ENCODE results near the gene ABHD3.
"Not testable (repeated sequence)": the region's sequence is repeated elsewhere in the genome, so short reads cannot be mapped to it uniquely, and the experiment has no call there.

The ABHD3 gene

DNA sequence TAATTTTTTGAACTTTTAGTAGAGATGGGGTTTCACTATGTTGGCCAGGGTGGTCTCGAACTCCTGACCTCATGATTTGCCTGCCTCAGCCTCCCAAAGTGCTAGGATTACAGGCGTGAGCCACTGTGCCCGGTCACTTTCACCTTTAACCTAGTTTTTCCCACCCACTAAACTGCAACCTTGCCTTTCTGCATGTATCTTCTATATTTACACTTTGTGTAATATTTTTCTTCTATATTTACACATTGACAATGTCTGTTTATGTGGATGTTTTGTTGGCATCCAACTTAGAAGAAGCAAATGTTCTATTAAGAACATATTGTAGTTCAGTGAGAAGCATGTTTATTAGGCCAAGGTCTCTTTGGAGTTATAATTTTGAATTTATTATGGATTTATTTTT is 65.8 kb downstream of the ABHD3 start:
- Mint-ChIP-seq H3K27me3 (ENCODE audit: low read depth, poor library complexity) (no peaks in the 10 kb centered on the region), H3K36me3 (ENCODE audit: low read depth) (peaks cover 32% of the 10 kb centered on the region), H3K9me3 (no peaks in the 10 kb centered on the region), H3K27ac (no peak overlapping the region), H3K4me1 (no peaks in the 10 kb centered on the region), H3K4me3 (no peak overlapping the region)
- no peak for DNase-seq
- TF ChIP-seq, protein P1, sequence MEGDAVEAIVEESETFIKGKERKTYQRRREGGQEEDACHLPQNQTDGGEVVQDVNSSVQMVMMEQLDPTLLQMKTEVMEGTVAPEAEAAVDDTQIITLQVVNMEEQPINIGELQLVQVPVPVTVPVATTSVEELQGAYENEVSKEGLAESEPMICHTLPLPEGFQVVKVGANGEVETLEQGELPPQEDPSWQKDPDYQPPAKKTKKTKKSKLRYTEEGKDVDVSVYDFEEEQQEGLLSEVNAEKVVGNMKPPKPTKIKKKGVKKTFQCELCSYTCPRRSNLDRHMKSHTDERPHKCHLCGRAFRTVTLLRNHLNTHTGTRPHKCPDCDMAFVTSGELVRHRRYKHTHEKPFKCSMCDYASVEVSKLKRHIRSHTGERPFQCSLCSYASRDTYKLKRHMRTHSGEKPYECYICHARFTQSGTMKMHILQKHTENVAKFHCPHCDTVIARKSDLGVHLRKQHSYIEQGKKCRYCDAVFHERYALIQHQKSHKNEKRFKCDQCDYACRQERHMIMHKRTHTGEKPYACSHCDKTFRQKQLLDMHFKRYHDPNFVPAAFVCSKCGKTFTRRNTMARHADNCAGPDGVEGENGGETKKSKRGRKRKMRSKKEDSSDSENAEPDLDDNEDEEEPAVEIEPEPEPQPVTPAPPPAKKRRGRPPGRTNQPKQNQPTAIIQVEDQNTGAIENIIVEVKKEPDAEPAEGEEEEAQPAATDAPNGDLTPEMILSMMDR (IDR thresholded peaks at IDR 0.05) = no peak

DNA sequence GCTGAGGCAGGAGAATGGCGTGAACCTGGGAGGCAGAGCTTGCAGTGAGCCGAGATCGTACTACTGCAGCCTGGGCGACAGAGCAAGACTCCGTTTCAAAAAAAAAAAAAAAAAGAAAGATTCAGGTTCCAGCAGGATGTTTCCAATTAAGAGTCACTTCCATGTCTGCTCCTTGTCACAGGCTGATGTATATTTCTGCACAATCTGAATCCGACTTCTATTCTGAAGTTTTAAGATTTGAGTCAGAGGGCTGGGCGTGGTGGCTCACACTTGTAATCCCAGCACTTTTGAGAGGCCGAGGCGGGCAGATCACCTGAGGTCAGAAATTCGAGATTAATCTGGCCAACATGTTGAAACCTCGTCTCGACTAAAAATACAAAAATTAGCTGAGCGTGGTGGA is 67.8 kb downstream of the ABHD3 start:
- peaks cover 50% of the 10 kb centered on the region for H3K36me3 Mint-ChIP-seq (ENCODE audit: low read depth)
- no peaks in the 10 kb centered on the region for H3K9me3 Mint-ChIP-seq
- TF ChIP-seq, protein P1 (IDR thresholded peaks at IDR 0.05) = no peak
- no peak overlapping the region for H3K27ac Mint-ChIP-seq
- no peaks in the 10 kb centered on the region for H3K4me1 Mint-ChIP-seq
- no peaks in the 10 kb centered on the region for H3K27me3 Mint-ChIP-seq (ENCODE audit: low read depth, poor library complexity)
- no peak overlapping the region for H3K4me3 Mint-ChIP-seq
- DNase-seq = no peak

DNA sequence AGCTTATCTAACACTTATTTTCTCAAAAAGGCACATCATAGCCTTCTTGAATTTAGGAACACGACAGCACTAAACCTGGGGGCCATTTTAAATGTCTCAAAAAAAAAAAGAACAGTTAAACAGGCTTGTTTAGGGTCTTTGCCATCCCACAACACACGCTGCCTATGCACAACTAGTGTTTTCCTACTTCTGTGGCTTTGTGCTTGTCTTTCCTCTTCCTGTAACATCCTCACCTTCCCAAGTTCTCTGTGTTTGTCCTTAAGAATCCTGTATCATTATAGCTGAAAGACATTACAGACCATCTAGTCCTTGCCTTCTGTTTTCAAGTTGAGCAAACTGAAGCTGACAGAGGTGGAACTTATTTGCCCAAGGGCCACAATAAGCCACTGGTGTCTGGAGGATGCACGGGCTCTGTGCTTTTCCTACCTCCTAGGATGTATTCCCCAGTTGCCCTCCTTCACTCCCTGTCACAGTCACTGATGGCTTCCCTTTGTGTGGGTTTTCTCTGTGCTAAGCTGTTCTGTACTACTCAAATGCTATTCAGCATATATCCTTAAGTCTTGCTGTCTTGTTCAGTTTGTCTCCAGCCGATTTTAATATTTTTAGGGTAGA is 69.9 kb downstream of the ABHD3 start:
- H3K27me3 Mint-ChIP-seq (ENCODE audit: low read depth, poor library complexity) = no peaks in the 10 kb centered on the region
- H3K4me3 Mint-ChIP-seq = no peak overlapping the region
- H3K27ac Mint-ChIP-seq = peak overlapping the region; percentile 85
- no peaks in the 10 kb centered on the region for H3K9me3 Mint-ChIP-seq
- TF ChIP-seq, protein P1 (IDR thresholded peaks at IDR 0.05) = no peak
- DNase-seq = no peak
- peaks cover 63% of the 10 kb centered on the region for H3K36me3 Mint-ChIP-seq (ENCODE audit: low read depth)
- no peaks in the 10 kb centered on the region for H3K4me1 Mint-ChIP-seq

DNA sequence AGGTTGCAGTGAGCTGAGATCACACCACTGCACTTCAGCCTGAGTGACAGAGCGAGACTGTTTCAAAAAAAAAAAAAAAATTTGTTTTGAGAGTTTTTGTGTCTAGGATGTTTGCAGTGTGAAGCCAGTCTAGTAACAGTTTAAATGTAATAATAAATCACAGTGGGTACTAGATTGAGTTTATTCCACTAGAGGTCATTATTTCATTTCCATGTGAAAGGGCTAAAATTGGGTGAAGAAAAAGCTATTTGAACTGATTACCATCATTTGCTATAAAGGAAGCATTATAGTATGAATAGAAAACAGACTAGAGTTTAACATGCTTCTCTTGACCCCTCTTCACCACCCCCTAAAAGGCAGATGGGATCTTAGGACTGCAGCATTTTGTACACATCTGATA is 72.2 kb downstream of the ABHD3 start:
- H3K27me3 Mint-ChIP-seq (ENCODE audit: low read depth, poor library complexity) = no peaks in the 10 kb centered on the region
- H3K4me3 Mint-ChIP-seq = no peak overlapping the region
- no peaks in the 10 kb centered on the region for H3K9me3 Mint-ChIP-seq
- TF ChIP-seq, protein P1 (IDR thresholded peaks at IDR 0.05) = no peak
- peaks cover 86% of the 10 kb centered on the region for H3K36me3 Mint-ChIP-seq (ENCODE audit: low read depth)
- H3K27ac Mint-ChIP-seq = no peak overlapping the region
- no peaks in the 10 kb centered on the region for H3K4me1 Mint-ChIP-seq
- no peak for DNase-seq

DNA sequence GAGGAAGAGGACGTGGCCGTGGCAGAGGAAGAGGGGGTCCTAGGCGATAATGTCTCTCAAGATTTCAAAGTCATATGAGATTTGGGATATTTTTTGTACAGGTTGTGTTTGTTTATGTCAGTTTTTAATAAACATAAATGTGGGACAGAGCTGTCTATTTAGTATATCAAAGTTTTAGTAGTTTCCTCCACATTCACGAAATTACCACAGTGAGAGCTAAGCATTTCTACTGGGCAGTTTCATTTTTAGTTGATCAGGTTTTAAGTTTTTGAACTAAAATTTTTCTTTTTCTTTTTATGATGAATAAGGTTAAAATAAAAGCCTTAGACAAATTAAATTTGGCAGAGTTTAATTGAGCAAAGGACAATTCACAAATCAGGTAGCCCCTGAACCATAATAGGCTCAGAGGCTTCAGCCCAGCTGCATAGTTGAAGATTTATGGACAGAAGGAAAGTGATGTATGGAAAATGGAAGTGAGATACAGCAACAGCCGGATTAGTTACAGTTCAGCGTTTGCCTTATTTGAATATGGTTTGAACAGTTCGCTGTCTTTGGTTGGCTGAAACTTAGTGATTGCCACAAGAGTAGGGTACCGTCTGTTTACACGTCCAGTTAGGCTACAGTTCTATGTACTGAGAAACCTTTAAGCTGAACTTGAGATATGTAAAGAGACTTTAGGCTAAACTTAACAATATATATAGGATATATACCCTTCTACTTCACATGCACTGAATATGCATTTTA is 75.3 kb downstream of the ABHD3 start:
- DNase-seq = no peak
- Mint-ChIP-seq H3K27me3 (ENCODE audit: low read depth, poor library complexity) (no peaks in the 10 kb centered on the region), H3K27ac (peak overlapping the region; percentile 86), H3K4me3 (no peak overlapping the region), H3K4me1 (no peaks in the 10 kb centered on the region), H3K36me3 (ENCODE audit: low read depth) (peaks cover 87% of the 10 kb centered on the region), H3K9me3 (no peaks in the 10 kb centered on the region)
- TF ChIP-seq, protein P1 (IDR thresholded peaks at IDR 0.05) = no peak

DNA sequence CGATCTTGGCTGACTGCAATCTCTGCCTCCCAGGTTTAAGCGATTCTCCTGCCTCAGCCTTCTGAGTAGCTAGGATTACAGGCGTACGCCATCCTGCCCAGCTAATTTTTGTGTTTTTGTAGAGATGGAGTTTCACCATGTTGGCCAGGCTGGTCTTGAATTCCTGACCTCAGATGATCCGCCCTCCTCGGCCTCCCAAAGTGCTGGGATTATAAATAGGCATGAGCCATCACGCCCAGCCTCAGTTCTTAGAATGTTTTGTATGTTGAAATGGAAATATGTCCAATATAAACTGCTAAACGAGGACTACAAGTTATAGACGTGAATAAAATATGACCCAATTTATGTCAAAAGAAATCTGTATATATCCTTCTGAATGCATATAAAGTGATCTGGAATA is 82.9 kb downstream of the ABHD3 start:
- not testable (repeated sequence) for H3K4me3 Mint-ChIP-seq; H3K4me1 Mint-ChIP-seq; DNase-seq; H3K27ac Mint-ChIP-seq; H3K27me3 Mint-ChIP-seq (ENCODE audit: low read depth, poor library complexity)
- Mint-ChIP-seq H3K36me3 (ENCODE audit: low read depth) (peaks cover 90% of the 10 kb centered on the region), H3K9me3 (peaks cover 29% of the 10 kb centered on the region)
